Vagina (tissue), 2 donors: ENCODE data around the gene LARP6.

ENCODE experiments used
- CTCF ChIP-seq, 3 experiments: fragments of 450-650 bp in 2 of 3; fragments of 200-600 bp in 1 of 3; sonication (generic) in 1 of 3; IDR thresholded peaks; one replicate each; pipeline ENCODE4 v1.5.1; 2017 to 2019; ENCODE audit warnings: antibody characterized with exemption in 3 of 3, mild to moderate bottlenecking in 2 of 3, moderate library complexity in 2 of 3
- POLR2A ChIP-seq, 2 donors: fragments of 450-650 bp; IDR thresholded peaks; one replicate each; pipeline ENCODE4 v1.6.1; 2017; ENCODE audit warnings: antibody characterized with exemption in 2 of 2, mild to moderate bottlenecking in 2 of 2, moderate library complexity in 2 of 2
- POLR2AphosphoS5 ChIP-seq, 2 donors: sonication (generic); formaldehyde crosslinking; IDR thresholded peaks; one replicate each; pipeline ENCODE4 v1.9.0; 2017; ENCODE audit warnings: antibody characterized with exemption in 2 of 2, mild to moderate bottlenecking in 2 of 2, low read depth in 1 of 2; ENCODE audit not compliant: insufficient read depth in 1 of 2

GRCh38 chr15:70875001-70875782 is 21.2 kb upstream of the LARP6 start:
- TF ChIP-seq CTCF (IDR thresholded peaks at IDR 0.05) (peak; percentile 8 to 41 (median 33)), POLR2A (IDR thresholded peaks at IDR 0.05) (no peak), POLR2AphosphoS5 (IDR thresholded peaks at IDR 0.05; ENCODE audit: insufficient read depth in 1 of 2, low read depth in 1 of 2) (no peak)
